MM.1S (cell line): ENCODE measurements around the gene GPN3.

Source experiments
- DNase-seq: peaks from one replicate; pipeline ENCODE4 v3.0.0-alpha.2; 2015
- H2AFZ ChIP-seq: fragments of 300-600 bp; sonication (generic); 2 replicates; pipeline ENCODE4 v1.6.0; 2016; ENCODE audit warnings: antibody characterized with exemption, low read length
- H3F3A ChIP-seq: fragments of 300-600 bp; sonication (generic); 2 replicates; pipeline ENCODE4 v1.6.1; 2016; ENCODE audit warnings: mild to moderate bottlenecking, antibody characterized with exemption, low read length, moderate library complexity, mixed read lengths; ENCODE audit not compliant: insufficient read depth
- H3K27ac ChIP-seq: fragments of 300-600 bp; sonication (generic); 2 replicates; pipeline ENCODE4 v1.5.1; 2016; ENCODE audit warnings: mild to moderate bottlenecking, low read length
- H3K27me3 ChIP-seq: fragments of 300-600 bp; sonication (generic); replicated peaks from 2 replicates; pipeline ENCODE4 v1.6.0; 2016; ENCODE audit warnings: low read length; ENCODE audit not compliant: insufficient read depth
- H3K36me3 ChIP-seq: fragments of 300-600 bp; sonication (generic); replicated peaks from 2 replicates; pipeline ENCODE4 v1.6.1; 2016; ENCODE audit warnings: mild to moderate bottlenecking, low read length, mixed read lengths; ENCODE audit not compliant: insufficient read depth
- H3K4me1 ChIP-seq: fragments of 300-600 bp; sonication (generic); 2 replicates; pipeline ENCODE4 v1.6.1; 2016; ENCODE audit warnings: low read length, mixed read lengths
- H3K4me2 ChIP-seq: fragments of 300-600 bp; sonication (generic); 2 replicates; pipeline ENCODE4 v1.6.0; 2016; ENCODE audit warnings: low read depth, low read length
- H3K4me3 ChIP-seq: fragments of 300-600 bp; sonication (generic); 2 replicates; pipeline ENCODE4 v1.5.1; 2016; ENCODE audit warnings: low read length, mixed read lengths
- H3K79me2 ChIP-seq: fragments of 300-600 bp; sonication (generic); 2 replicates; pipeline ENCODE4 v1.6.1; 2016; ENCODE audit warnings: mixed run types, low read length, mixed read lengths
- H3K9ac ChIP-seq: fragments of 300-600 bp; sonication (generic); 2 replicates; pipeline ENCODE4 v1.6.1; 2016; ENCODE audit warnings: low read length, mixed read lengths
- H3K9me2 ChIP-seq: fragments of 300-600 bp; sonication (generic); replicated peaks from 2 replicates; pipeline ENCODE4 v1.6.1; 2016; ENCODE audit warnings: mild to moderate bottlenecking, low read length, mixed read lengths; ENCODE audit not compliant: insufficient read depth
- H3K9me3 ChIP-seq: fragments of 300-600 bp; sonication (generic); replicated peaks from 2 replicates; pipeline ENCODE4 v1.6.1; 2016; ENCODE audit warnings: mild to moderate bottlenecking, low read length, mixed read lengths; ENCODE audit not compliant: insufficient read depth
- H4K20me1 ChIP-seq: fragments of 300-600 bp; sonication (generic); 2 replicates; pipeline ENCODE4 v1.6.1; 2016; ENCODE audit warnings: mild to moderate bottlenecking, low read length, moderate library complexity, mixed read lengths; ENCODE audit not compliant: insufficient read depth
- EZH2 ChIP-seq: fragments of 300-600 bp; sonication (generic); optimal IDR thresholded peaks from 2 replicates; pipeline ENCODE3; 2017; ENCODE audit warnings: low read depth, mild to moderate bottlenecking, antibody characterized with exemption, low read length, mixed read lengths
- EZH2phosphoT487 ChIP-seq: fragments of 300-600 bp; sonication (generic); IDR thresholded peaks from 2 replicates; pipeline ENCODE4 v1.6.1; 2018; ENCODE audit warnings: antibody characterized with exemption, low read length
- TF ChIP-seq, protein P1 (sequence below): fragments of 300-600 bp; sonication (generic); IDR thresholded peaks from 2 replicates; pipeline ENCODE4 v1.5.1; 2016; ENCODE audit warnings: antibody characterized with exemption, low read length, mixed read lengths

Gene GPN3

DNA sequence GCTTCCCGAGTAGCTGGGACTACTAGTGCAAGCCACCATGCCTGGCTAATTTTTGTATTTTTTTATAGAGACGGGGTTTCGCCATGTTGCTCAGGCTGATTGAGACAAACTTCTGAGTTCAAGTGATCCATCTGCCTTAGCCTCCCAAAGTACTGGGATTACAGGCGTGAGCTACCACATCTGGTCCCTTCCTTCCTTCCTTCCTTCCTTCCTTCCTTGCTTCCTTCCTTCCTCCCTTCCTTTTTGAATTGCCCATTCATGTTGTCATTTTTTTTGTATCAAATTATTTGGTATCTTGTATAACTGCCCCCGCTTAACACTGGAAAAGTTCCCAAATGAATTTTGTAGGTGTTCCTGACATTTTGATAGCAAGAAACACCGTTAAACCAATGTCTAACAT lies 45.8 kb upstream of the GPN3 start:
- H3K27me3 ChIP-seq, result no peaks in the 10 kb centered on the region
- TF ChIP-seq EZH2, result no peak
- TF ChIP-seq, protein P1, sequence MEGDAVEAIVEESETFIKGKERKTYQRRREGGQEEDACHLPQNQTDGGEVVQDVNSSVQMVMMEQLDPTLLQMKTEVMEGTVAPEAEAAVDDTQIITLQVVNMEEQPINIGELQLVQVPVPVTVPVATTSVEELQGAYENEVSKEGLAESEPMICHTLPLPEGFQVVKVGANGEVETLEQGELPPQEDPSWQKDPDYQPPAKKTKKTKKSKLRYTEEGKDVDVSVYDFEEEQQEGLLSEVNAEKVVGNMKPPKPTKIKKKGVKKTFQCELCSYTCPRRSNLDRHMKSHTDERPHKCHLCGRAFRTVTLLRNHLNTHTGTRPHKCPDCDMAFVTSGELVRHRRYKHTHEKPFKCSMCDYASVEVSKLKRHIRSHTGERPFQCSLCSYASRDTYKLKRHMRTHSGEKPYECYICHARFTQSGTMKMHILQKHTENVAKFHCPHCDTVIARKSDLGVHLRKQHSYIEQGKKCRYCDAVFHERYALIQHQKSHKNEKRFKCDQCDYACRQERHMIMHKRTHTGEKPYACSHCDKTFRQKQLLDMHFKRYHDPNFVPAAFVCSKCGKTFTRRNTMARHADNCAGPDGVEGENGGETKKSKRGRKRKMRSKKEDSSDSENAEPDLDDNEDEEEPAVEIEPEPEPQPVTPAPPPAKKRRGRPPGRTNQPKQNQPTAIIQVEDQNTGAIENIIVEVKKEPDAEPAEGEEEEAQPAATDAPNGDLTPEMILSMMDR, result no peak
- no peak for TF ChIP-seq EZH2phosphoT487
- H2AFZ ChIP-seq, result no peak overlapping the region

DNA sequence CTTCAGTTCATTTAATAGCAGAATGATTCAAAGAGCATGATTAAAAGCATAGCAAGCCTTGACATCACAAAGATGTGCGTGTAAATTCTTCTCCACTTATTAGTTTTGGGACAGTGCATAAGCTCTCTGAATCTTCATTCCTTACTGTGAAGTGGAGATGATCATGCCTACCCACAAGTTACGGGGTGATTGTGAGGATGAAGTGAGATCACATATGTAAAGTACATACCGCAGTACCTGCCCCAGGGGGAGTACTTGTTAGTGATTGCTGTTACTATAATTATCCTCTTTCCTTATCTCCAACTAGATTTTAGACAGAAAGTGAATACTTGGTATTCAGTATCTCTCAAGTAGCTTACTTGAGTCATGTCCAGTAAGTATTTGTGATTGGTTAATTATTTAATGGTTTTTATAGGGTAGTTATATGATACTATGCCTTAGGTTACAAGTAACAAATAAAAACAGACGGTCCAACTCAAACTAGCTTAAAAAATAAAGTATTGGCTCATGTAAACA lies 40.1 kb upstream of the GPN3 start:
- Histone ChIP-seq H3K27me3 (no peaks in the 10 kb centered on the region), H4K20me1 (no peaks in the 10 kb centered on the region), H3K9me2 (no peaks in the 10 kb centered on the region), H3K79me2 (no peaks in the 10 kb centered on the region), H3K36me3 (no peaks in the 10 kb centered on the region), H3K4me2 (no peak overlapping the region), H3K4me1 (no peaks in the 10 kb centered on the region), H3K4me3 (no peak overlapping the region), H3K9ac (no peak overlapping the region), H3K9me3 (no peaks in the 10 kb centered on the region), H3F3A (no peaks in the 10 kb centered on the region), H2AFZ (no peak overlapping the region), H3K27ac (no peak overlapping the region)
- TF ChIP-seq, protein P1, result no peak
- no peak for TF ChIP-seq EZH2phosphoT487
- TF ChIP-seq EZH2, result no peak
- DNase-seq, result no peak

More for the DNA sequence above, 45.8 kb upstream of the GPN3 start:
- H3K4me1 ChIP-seq, result no peaks in the 10 kb centered on the region
- H3K36me3 ChIP-seq, result no peaks in the 10 kb centered on the region
- no peaks in the 10 kb centered on the region for H3F3A ChIP-seq
- H3K79me2 ChIP-seq, result no peaks in the 10 kb centered on the region
- H4K20me1 ChIP-seq, result no peaks in the 10 kb centered on the region
- no peak overlapping the region for H3K9ac ChIP-seq
- DNase-seq, result no peak
- no peak overlapping the region for H3K27ac ChIP-seq
- no peak overlapping the region for H3K4me3 ChIP-seq
- H3K9me3 ChIP-seq, result no peaks in the 10 kb centered on the region
- H3K4me2 ChIP-seq, result no peak overlapping the region
- no peaks in the 10 kb centered on the region for H3K9me2 ChIP-seq

DNA sequence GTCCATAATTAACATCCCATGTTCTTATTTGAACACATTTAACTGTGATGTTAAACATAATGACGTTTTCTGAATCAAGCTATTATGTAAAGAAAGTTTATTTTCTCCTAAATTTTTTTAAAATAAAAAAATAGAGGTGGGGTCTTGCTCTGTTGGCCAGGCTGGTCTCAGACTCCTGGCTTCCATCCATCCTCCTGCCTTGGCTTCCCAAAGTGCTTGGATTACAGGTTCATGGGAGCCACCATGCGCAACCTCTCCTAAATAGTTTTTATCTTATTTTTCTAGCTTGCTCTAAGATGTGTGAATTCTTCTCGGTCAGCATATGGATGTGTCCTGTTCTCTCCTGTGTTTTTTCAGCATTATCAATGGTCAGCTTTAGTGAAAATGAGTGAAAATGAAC lies 37.3 kb upstream of the GPN3 start:
- Histone ChIP-seq H3K9ac (no peak overlapping the region), H3K36me3 (no peaks in the 10 kb centered on the region), H3K9me2 (no peaks in the 10 kb centered on the region), H3F3A (no peaks in the 10 kb centered on the region), H3K79me2 (peaks cover 15% of the 10 kb centered on the region), H3K27me3 (no peaks in the 10 kb centered on the region), H4K20me1 (no peaks in the 10 kb centered on the region), H3K9me3 (no peaks in the 10 kb centered on the region), H2AFZ (no peak overlapping the region), H3K4me3 (no peak overlapping the region), H3K4me1 (peaks cover 6% of the 10 kb centered on the region; the same call in 1 of the 2 replicates), H3K27ac (no peak overlapping the region), H3K4me2 (no peak overlapping the region)
- no peak for TF ChIP-seq EZH2
- TF ChIP-seq, protein P1, result no peak
- no peak for TF ChIP-seq EZH2phosphoT487
- no peak for DNase-seq
